ENCODE measurements around the gene UGT2B28. TPM values are rescaled to one million over a fixed set of nuclear protein-coding genes. Genes with fewer than 3 reads are reported as not detected.
"Not testable (repeated sequence)": the region's sequence is repeated elsewhere in the genome, so short reads cannot be mapped to it uniquely, and the experiment has no call there.

UGT2B28 gene
- total RNA-seq, 2 donors from 2014 or later: not detected

- not testable (repeated sequence) for H3K9me3 ChIP-seq (ENCODE audit: control insufficient read depth, low read length); H3K4me1 Mint-ChIP-seq; H3K4me3 Mint-ChIP-seq; H3K4me1 ChIP-seq (ENCODE audit: control insufficient read depth, insufficient read depth, low read length); H3K36me3 Mint-ChIP-seq (ENCODE audit: low read depth); H3K27me3 Mint-ChIP-seq (ENCODE audit: insufficient read depth); H3K27ac Mint-ChIP-seq; H3K4me3 ChIP-seq (ENCODE audit: low read length); DNase-seq; H3K27me3 ChIP-seq (ENCODE audit: control insufficient read depth, insufficient read depth, low read length, poor library complexity, severe bottlenecking); H3K9ac ChIP-seq (ENCODE audit: extremely low read depth, low read length, poor library complexity, severe bottlenecking); H3K9me3 Mint-ChIP-seq; H3K36me3 ChIP-seq (ENCODE audit: control insufficient read depth, insufficient read depth, low read length); H3K27ac ChIP-seq (ENCODE audit: low read depth, low read length)
- TF ChIP-seq, protein P1, sequence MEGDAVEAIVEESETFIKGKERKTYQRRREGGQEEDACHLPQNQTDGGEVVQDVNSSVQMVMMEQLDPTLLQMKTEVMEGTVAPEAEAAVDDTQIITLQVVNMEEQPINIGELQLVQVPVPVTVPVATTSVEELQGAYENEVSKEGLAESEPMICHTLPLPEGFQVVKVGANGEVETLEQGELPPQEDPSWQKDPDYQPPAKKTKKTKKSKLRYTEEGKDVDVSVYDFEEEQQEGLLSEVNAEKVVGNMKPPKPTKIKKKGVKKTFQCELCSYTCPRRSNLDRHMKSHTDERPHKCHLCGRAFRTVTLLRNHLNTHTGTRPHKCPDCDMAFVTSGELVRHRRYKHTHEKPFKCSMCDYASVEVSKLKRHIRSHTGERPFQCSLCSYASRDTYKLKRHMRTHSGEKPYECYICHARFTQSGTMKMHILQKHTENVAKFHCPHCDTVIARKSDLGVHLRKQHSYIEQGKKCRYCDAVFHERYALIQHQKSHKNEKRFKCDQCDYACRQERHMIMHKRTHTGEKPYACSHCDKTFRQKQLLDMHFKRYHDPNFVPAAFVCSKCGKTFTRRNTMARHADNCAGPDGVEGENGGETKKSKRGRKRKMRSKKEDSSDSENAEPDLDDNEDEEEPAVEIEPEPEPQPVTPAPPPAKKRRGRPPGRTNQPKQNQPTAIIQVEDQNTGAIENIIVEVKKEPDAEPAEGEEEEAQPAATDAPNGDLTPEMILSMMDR (conservative IDR thresholded peaks at IDR 0.05): peak; percentile 65
Measured at GRCh38 chr4:69335485-69335884, 55.2 kb downstream of the UGT2B28 start.

DNA sequence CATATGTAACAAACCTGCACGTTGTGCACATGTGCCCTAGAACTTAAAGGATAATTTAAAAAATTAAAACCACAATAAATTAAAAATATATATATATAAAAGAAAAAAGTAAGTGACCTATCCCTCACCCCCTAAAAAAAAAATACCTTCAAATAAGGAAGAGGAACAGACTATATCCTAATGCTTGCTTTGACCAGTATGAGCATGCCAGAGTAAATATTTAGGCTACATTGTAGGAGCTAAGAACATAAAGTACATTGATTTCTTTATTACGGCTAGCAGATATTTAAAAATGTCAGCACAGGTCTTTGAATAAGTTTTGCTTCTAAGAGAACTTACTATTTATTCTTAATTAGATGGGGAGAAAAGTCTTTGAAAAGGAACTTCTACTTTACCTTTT lies 62.8 kb downstream of the UGT2B28 start:
- not testable (repeated sequence) for H3K36me3 Mint-ChIP-seq (ENCODE audit: low read depth); H3K36me3 ChIP-seq (ENCODE audit: control insufficient read depth, insufficient read depth, low read length); H3K4me3 ChIP-seq (ENCODE audit: low read length); H3K9me3 ChIP-seq (ENCODE audit: control insufficient read depth, low read length); H3K27me3 Mint-ChIP-seq (ENCODE audit: insufficient read depth); H3K27ac ChIP-seq (ENCODE audit: low read depth, low read length); H3K4me1 ChIP-seq (ENCODE audit: control insufficient read depth, insufficient read depth, low read length); H3K27ac Mint-ChIP-seq; H3K9ac ChIP-seq (ENCODE audit: extremely low read depth, low read length, poor library complexity, severe bottlenecking); H3K27me3 ChIP-seq (ENCODE audit: control insufficient read depth, insufficient read depth, low read length, poor library complexity, severe bottlenecking); H3K4me3 Mint-ChIP-seq; H3K4me1 Mint-ChIP-seq; DNase-seq; H3K9me3 Mint-ChIP-seq
- 89% methylated on average over 1 of the region's 2 CpGs; no CpG with 5 or more reads in 1 of the 2 experiments for WGBS, 2 experiments (ENCODE audit: insufficient coverage in 1 of 2, insufficient read length in 1 of 2)

DNA sequence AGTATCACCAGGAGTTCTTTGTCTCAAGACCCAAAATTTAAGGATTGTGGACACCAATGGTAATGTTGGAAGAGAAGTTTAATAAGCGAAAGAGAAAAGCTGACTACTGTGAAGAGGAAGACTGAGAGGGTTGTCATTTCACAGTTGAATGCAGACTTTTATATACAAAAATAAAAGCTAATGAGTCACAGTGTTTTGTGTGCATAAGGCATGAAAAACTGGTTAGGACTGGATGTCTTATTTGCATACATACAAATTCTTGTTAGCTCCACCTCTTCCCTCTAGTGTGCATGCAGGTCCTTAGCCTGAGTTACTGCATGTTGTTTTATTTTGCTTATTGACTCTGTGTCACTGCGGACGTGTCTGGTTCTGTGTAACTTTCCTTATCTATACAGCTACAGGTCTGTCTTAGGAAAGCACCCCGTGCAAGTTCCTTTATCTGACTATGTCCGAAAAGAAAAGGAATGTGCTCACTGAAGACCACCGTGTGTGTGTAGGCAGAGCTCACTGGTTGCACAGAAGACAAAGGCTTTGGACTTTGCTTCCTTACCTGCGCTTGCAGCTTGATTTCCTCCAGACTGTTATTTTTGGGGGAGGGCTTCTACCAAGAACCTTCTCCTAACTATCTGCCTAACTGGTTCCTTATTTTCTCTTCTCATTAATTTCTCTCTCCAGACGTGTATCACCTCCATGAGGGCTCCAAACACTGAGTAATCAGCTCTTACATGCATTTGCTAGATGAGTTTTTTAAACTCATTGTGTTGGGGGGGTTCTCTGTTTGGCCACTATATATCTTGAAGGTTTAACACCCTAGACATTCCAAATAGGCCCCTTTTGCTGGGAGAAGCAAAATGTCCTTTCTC lies 63.5 kb downstream of the UGT2B28 start:
- H3K36me3 ChIP-seq (ENCODE audit: control insufficient read depth, insufficient read depth, low read length); H3K9ac ChIP-seq (ENCODE audit: extremely low read depth, low read length, poor library complexity, severe bottlenecking); H3K4me3 ChIP-seq (ENCODE audit: low read length); H3K36me3 Mint-ChIP-seq (ENCODE audit: low read depth); H3K4me1 ChIP-seq (ENCODE audit: control insufficient read depth, insufficient read depth, low read length); H3K4me3 Mint-ChIP-seq; H3K27me3 Mint-ChIP-seq (ENCODE audit: insufficient read depth); H3K27ac Mint-ChIP-seq; DNase-seq; H3K27me3 ChIP-seq (ENCODE audit: control insufficient read depth, insufficient read depth, low read length, poor library complexity, severe bottlenecking); H3K4me1 Mint-ChIP-seq; H3K27ac ChIP-seq (ENCODE audit: low read depth, low read length); H3K9me3 Mint-ChIP-seq; H3K9me3 ChIP-seq (ENCODE audit: control insufficient read depth, low read length): not testable (repeated sequence)
- WGBS, 2 experiments (ENCODE audit: insufficient coverage in 1 of 2, insufficient read length in 1 of 2): 93 to 100% methylated on average over 4 to 8 of the region's 8 CpGs

Other genes with a start within 250 kb of the UGT2B28 start
- not detected for gene UGT2B7, start 184.0 kb upstream of the UGT2B28 start, total RNA-seq
- not detected for gene UGT2B11, start 65.7 kb upstream of the UGT2B28 start, total RNA-seq
- gene UGT2B4, start 215.4 kb downstream of the UGT2B28 start, total RNA-seq: not detected